ENCODE results near the gene TACO1. TPM values are rescaled to one million over a fixed set of nuclear protein-coding genes. Genes with fewer than 3 reads are reported as not detected.
A peak's percentile ranks its signal among the peaks of the same experiment; 100 is the strongest.

TACO1 gene
- total and polyA plus RNA-seq, 2 experiments from 2014 or later = 15.4 to 19.9 TPM

- Histone ChIP-seq H3K79me2 (replicated peaks; ENCODE audit: insufficient read depth) (peaks cover 43% of the 10 kb centered on the region), H3K36me3 (ENCODE audit: insufficient read depth) (no peaks in the 10 kb centered on the region), H2AFZ (peak overlapping the region; percentile 44; the same call in 1 of the 2 replicates), H3K27me3 (ENCODE audit: insufficient read depth) (no peaks in the 10 kb centered on the region), H4K20me1 (replicated peaks; ENCODE audit: insufficient read depth) (peaks cover 27% of the 10 kb centered on the region), H3K4me1 (ENCODE audit: insufficient read depth) (peaks cover 13% of the 10 kb centered on the region), H3K4me3 (peak overlapping the region; percentile 58), H3K9me2 (ENCODE audit: insufficient read depth) (no peaks in the 10 kb centered on the region), H3F3A (replicated peaks; ENCODE audit: low read depth) (0 out of 2 replicates have a peak, but pooled peaks cover 6% of the 10 kb centered on the region), H3K4me2 (peak overlapping the region; percentile 80), H3K27ac (ENCODE audit: low read depth) (no peak overlapping the region)
- Mint-ChIP-seq H3K9me3 (no peaks in the 10 kb centered on the region), H3K36me3 (ENCODE audit: low read depth) (no peaks in the 10 kb centered on the region), H3K27me3 (ENCODE audit: insufficient read depth, low read depth, poor library complexity) (peaks cover 5% of the 10 kb centered on the region), H3K4me3 (peak overlapping the region; percentile 97), H3K27ac (peak overlapping the region; percentile 78; the same call in 1 of the 2 replicates), H3K4me1 (peaks cover 24% of the 10 kb centered on the region)
- no peak for TF ChIP-seq ZNF331 (CRISPR knock-in tag; IDR thresholded peaks at IDR 0.05; ENCODE audit: low read depth)
- DNase-seq (ENCODE audit: low spot score) (peak; percentile 72), ATAC-seq (peak; percentile 5)
Measured at GRCh38 chr17:63622574-63623390, 22.1 kb downstream of the TACO1 start.

GRCh38 chr17:63623786-63624530 lies 23.3 kb downstream of the TACO1 start:
- H3K4me2 ChIP-seq = peak overlapping the region; percentile 80
- H3K4me1 ChIP-seq (ENCODE audit: insufficient read depth) = peaks cover 13% of the 10 kb centered on the region
- H3K27ac ChIP-seq (ENCODE audit: low read depth) = no peak overlapping the region
- no peaks in the 10 kb centered on the region for H3K27me3 ChIP-seq (ENCODE audit: insufficient read depth)
- no peak overlapping the region for H3K27ac Mint-ChIP-seq
- peak overlapping the region; percentile 97 for H3K4me3 Mint-ChIP-seq
- H2AFZ ChIP-seq = no peak overlapping the region
- H3K9me2 ChIP-seq (ENCODE audit: insufficient read depth) = no peaks in the 10 kb centered on the region
- H3K79me2 ChIP-seq (replicated peaks; ENCODE audit: insufficient read depth) = peaks cover 55% of the 10 kb centered on the region
- no peaks in the 10 kb centered on the region for H3K36me3 ChIP-seq (ENCODE audit: insufficient read depth)
- H3K36me3 Mint-ChIP-seq (ENCODE audit: low read depth) = no peaks in the 10 kb centered on the region
- 0 out of 2 replicates have a peak, but pooled peaks cover 6% of the 10 kb centered on the region for H3F3A ChIP-seq (replicated peaks; ENCODE audit: low read depth)
- H3K4me1 Mint-ChIP-seq = peaks cover 24% of the 10 kb centered on the region
- DNase-seq (ENCODE audit: low spot score) = no peak
- peaks cover 5% of the 10 kb centered on the region for H3K27me3 Mint-ChIP-seq (ENCODE audit: insufficient read depth, low read depth, poor library complexity)
- peak overlapping the region; percentile 58 for H3K4me3 ChIP-seq
- H3K9me3 Mint-ChIP-seq = no peaks in the 10 kb centered on the region
- ATAC-seq = no peak
- peaks cover 27% of the 10 kb centered on the region for H4K20me1 ChIP-seq (replicated peaks; ENCODE audit: insufficient read depth)
- TF ChIP-seq EZH2 (IDR thresholded peaks at IDR 0.05; ENCODE audit: low read depth, unreplicated experiment) (no peak), ZNF331 (CRISPR knock-in tag; IDR thresholded peaks at IDR 0.05; ENCODE audit: low read depth) (no peak), CREB1 (CRISPR knock-in tag; IDR thresholded peaks at IDR 0.05; ENCODE audit: low read depth) (no peak), NANOG (IDR thresholded peaks at IDR 0.05; ENCODE audit: borderline replicate concordance) (no peak), STAT1 (IDR thresholded peaks at IDR 0.05; ENCODE audit: unreplicated experiment) (no peak), JUNB (IDR thresholded peaks at IDR 0.05; ENCODE audit: unreplicated experiment) (no peak), REST (IDR thresholded peaks at IDR 0.05; ENCODE audit: unreplicated experiment) (no peak), ETS1 (IDR thresholded peaks at IDR 0.05) (no peak), POLR2AphosphoS5 (IDR thresholded peaks at IDR 0.05; ENCODE audit: low read depth) (no peak), CTCF (conservative IDR thresholded peaks at IDR 0.05; ENCODE audit: low read depth in 2 of 2) (no peak)

Measured in GM23338 (cell line).